Liver (tissue), 3 donors: ENCODE data around the gene STK25.

Experiments used
- EGR1 ChIP-seq, 2 donors: IDR thresholded peaks; 2 replicates each; pipeline ENCODE4 v1.6.1; 2016 to 2018; ENCODE audit warnings: antibody characterized with exemption in 2 of 2, low read depth in 2 of 2
- HNF4A ChIP-seq, 2 donors: conservative IDR thresholded peaks; 2 replicates each; pipeline ENCODE4 v1.6.1; 2016; ENCODE audit warnings: antibody characterized with exemption in 2 of 2, mild to moderate bottlenecking in 2 of 2
- JUND ChIP-seq, 2 donors: IDR thresholded peaks; 2 replicates each; pipeline ENCODE4 v1.6.1; 2016; ENCODE audit warnings: antibody characterized with exemption in 2 of 2
- MAX ChIP-seq: IDR thresholded peaks from 2 replicates; pipeline ENCODE4 v1.6.1; 2016; ENCODE audit warnings: antibody characterized with exemption
- RAD21 ChIP-seq, 2 donors: IDR thresholded peaks; 2 replicates each; pipeline ENCODE4 v1.6.1; 2016; ENCODE audit warnings: antibody characterized with exemption in 2 of 2, mild to moderate bottlenecking in 2 of 2
- REST ChIP-seq: IDR thresholded peaks from 2 replicates; pipeline ENCODE4 v1.6.1; 2016; ENCODE audit warnings: antibody characterized with exemption, mild to moderate bottlenecking
- RXRA ChIP-seq, 2 donors: IDR thresholded peaks; 2 replicates each; pipeline ENCODE4 v1.6.1; 2017 to 2018; ENCODE audit warnings: antibody characterized with exemption in 2 of 2, mild to moderate bottlenecking in 1 of 2
- TF ChIP-seq, protein P1 (sequence below): fragments of 150-350 bp; IDR thresholded peaks from 2 replicates; pipeline ENCODE4 v1.5.1; 2017; ENCODE audit warnings: improper control_type of control experiment, low read depth, low read length; ENCODE audit not compliant: missing input control
- donor health status: healthy.
- donor health status: healthy.

GRCh38 chr2:241489733-241490680 lies 18.4 kb downstream of the STK25 start:
- TF ChIP-seq, protein P1, sequence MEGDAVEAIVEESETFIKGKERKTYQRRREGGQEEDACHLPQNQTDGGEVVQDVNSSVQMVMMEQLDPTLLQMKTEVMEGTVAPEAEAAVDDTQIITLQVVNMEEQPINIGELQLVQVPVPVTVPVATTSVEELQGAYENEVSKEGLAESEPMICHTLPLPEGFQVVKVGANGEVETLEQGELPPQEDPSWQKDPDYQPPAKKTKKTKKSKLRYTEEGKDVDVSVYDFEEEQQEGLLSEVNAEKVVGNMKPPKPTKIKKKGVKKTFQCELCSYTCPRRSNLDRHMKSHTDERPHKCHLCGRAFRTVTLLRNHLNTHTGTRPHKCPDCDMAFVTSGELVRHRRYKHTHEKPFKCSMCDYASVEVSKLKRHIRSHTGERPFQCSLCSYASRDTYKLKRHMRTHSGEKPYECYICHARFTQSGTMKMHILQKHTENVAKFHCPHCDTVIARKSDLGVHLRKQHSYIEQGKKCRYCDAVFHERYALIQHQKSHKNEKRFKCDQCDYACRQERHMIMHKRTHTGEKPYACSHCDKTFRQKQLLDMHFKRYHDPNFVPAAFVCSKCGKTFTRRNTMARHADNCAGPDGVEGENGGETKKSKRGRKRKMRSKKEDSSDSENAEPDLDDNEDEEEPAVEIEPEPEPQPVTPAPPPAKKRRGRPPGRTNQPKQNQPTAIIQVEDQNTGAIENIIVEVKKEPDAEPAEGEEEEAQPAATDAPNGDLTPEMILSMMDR, result no peak
- TF ChIP-seq JUND (IDR thresholded peaks at IDR 0.05) (no peak), RXRA (IDR thresholded peaks at IDR 0.05) (no peak), EGR1 (IDR thresholded peaks at IDR 0.05; ENCODE audit: low read depth in 2 of 2) (no peak), MAX (no peak), HNF4A (conservative IDR thresholded peaks at IDR 0.05) (no peak), REST (no peak), RAD21 (IDR thresholded peaks at IDR 0.05) (no peak)
